A549 treated with CpdA at 1 μM for 4 hours (cell line): ENCODE measurements around the gene ALKBH2. TPM values are rescaled to one million over a fixed set of nuclear protein-coding genes. Genes with fewer than 3 reads are reported as not detected.

Source experiments
- total RNA-seq: library from RNA; stranded (reverse); fragments of 200-300 nt; extraction: Qiagen RNA extraction; gene quantifications from 5 replicates; pipeline ENCODE4 v1.2.3, GENCODE V29; 2022; ENCODE audit warnings: low read depth

ALKBH2 gene
- 46.7 to 50.6 TPM (median 49.9 TPM) in 5 replicates for total RNA-seq

GRCh38 chr12:109093022-109093918 is at the start of gene ALKBH2:
Gene ALKBH2 (minus strand): TSS chr12:109093472. CDS start chr12:109092786, 686 bp downstream.

GRCh38 chr12:109115758-109116610 is 22.7 kb upstream of the ALKBH2 start, which contains the start of gene ACACB:
Gene ACACB (plus strand): TSS chr12:109116587. CDS start chr12:109139406, 22,819 bp downstream.

DNA sequence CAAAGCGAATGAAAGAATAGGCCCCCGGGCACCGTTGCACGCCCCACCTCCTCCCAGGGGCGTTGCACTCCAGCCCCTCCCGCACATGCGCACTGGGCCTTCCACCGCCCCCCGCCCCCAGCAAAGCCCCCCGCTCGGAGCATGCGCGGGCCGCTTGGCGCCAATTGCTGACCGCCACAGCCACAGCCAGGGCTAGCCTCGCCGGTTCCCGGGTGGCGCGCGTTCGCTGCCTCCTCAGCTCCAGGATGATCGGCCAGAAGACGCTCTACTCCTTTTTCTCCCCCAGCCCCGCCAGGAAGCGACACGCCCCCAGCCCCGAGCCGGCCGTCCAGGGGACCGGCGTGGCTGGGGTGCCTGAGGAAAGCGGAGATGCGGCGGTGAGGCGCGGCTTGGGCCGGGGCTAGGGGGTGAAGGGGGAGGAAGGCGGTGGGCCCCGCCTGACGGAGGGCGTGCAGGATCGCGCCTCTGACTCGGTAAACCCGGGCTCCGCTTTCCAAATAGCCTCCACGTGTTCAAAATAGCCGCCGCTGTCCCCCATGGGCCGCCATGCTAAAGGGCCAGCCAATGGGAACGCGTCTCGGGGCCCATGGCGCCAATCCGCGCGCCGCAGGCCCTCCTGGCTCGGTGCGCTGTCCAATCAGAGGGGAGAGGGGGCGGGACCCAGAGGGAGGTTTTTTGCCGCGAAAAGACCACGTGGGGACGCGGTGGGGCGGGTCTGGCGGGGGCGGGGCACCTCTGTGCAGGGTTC is 4.3 kb upstream of the ALKBH2 start, which contains the start of gene UNG:
UNG (plus strand) TSS at position 163 of the 748 bp plus-strand sequence; CDS start at position 246, 83 bp downstream.

DNA sequence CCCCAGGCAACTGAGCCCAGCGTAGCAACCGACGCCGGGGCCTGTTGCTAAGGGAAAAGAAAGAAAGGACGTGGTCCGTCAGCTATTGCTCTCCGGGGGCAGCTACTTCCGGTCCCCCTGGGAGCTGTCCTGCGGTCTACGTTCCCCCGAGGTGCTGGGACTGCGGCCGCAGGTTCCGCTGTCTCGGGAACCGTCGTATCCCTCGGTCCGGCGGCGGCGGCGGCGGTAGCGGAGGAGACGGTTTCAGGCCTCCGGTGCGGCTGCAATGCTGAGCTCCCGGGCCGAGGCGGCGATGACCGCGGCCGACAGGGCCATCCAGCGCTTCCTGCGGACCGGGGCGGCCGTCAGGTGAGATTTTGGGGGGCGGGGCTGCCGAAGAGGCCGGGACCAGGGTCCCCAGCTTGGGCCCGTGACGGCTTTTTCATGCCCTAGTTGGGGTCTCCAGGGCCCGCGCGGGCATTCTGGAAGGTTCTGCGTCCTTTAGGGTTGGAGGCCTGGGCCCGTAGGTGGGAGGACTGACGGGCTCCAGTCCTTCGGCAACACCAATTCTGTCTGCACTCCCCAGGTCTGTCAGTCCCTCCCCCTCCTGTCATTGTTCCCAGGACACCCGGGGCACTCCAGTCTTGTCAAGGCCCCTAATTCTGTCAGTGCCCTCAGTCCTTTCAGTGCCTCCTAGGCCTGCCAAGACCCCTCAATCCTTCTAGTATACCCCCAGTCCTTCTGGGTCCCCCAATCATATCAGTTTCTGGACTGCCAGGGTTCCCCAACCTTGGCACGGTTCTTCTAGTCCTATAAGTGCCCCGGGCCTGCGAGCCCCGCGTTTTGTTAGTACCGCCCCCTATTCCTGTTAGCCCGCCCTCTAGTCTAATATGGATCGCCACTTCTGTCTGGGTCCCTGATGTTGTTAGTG is 40.6 kb downstream of the ALKBH2 start, which contains the start of gene USP30:
USP30 (plus strand) TSS at position 163 of the 910 bp plus-strand sequence; CDS start at position 266, 103 bp downstream.

Other genes with a start within 250 kb of the ALKBH2 start
- 16.3 to 26.4 TPM (median 19.0 TPM) in 5 replicates for gene SSH1, start 235.9 kb downstream of the ALKBH2 start, total RNA-seq
- not detected in 5 replicates for gene DAO, start 213.4 kb downstream of the ALKBH2 start, total RNA-seq
- not detected in 5 replicates for gene SVOP, start 72.4 kb downstream of the ALKBH2 start, total RNA-seq
- gene USP30, start 40.9 kb downstream of the ALKBH2 start, total RNA-seq: 5.8 to 9.7 TPM (median 9.0 TPM) in 5 replicates
- gene UNG, start 4.1 kb upstream of the ALKBH2 start, total RNA-seq: 88.3 to 90.5 TPM (median 89.3 TPM) in 5 replicates
- 4.4 to 8.0 TPM (median 6.8 TPM) in 5 replicates for gene ACACB, start 23.1 kb upstream of the ALKBH2 start, total RNA-seq
- gene FOXN4, start 215.8 kb upstream of the ALKBH2 start, total RNA-seq: 0.03 to 0.12 TPM in 2 of 5 replicates, not detected in the others